ENCODE results near the gene TMA16. TPM values are rescaled to one million over a fixed set of nuclear protein-coding genes. Genes with fewer than 3 reads are reported as not detected.
"Not testable (repeated sequence)": the region's sequence is repeated elsewhere in the genome, so short reads cannot be mapped to it uniquely, and the experiment has no call there.

The TMA16 gene
- total RNA-seq, 1 donor from 2014 or later, result 7.3 TPM

DNA sequence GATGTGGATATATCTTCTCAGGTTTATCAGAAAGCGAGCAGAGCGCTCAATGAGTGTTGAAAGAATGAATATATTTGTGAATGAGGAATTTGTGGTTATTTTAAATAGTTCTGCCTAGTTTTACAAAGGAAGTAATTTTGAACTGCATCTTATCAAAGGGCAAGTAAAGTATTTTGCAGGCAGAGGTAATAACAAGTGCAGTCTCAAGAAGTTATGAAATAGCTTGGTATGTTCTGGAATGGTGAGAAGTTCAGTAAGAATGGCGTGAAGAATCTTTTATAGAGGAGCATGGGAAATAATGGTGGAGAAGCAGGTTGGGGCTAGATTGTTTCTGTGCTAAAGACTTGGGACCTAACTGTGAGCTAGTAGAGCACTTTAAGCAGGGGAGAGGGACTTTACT lies 10.9 kb downstream of the TMA16 start:
- DNase-seq (ENCODE audit: low spot score), result no peak
- ATAC-seq, result no peak

DNA sequence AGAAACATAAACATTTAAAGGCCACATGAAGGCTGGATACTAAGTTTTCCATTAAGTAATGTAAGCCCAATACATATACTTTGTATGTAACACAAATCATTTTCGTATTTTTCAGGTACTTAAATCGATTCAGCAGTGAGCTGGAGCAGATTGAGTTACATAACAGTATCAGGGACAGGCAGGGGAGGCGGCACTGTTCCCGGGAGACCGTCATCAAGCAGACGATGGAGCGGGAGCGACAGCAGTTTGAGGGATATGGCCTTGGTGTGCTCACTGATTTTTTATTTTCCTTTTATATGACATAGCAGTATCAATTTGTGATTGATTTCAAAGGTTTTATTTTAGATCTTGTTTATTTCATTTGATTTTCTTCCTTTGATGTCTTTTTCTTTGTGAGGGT lies 20.7 kb downstream of the TMA16 start:
- ATAC-seq (no peak), DNase-seq (ENCODE audit: low spot score) (no peak)

DNA sequence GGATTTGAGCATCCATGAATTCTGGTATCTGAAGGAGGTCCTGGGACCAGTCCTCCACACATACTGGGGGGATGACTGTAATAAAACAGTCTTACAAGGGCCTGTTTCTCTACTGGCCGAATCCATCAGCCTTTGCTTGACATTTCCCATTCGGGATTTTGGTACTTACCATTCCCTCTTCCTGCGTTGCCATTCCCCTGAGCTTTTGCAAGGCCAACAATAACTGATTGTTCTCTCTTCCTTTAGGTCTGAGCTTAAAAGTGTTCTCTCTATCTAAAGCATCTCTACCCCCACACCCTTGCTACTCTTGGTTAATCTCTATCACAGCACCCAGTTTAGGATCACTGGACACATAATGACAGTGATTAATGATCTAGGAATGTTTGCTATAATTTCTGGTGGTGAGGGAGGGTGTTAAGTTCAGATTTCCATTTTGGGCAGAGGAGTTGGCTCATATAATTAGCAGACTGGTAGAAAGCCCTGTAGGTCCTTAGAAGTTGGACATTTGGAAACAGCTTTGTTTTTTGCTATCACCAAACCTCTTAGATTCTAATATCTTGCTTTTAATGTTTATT lies 29.4 kb downstream of the TMA16 start:
- ATAC-seq, result no peak
- no peak for DNase-seq (ENCODE audit: low spot score)

DNA sequence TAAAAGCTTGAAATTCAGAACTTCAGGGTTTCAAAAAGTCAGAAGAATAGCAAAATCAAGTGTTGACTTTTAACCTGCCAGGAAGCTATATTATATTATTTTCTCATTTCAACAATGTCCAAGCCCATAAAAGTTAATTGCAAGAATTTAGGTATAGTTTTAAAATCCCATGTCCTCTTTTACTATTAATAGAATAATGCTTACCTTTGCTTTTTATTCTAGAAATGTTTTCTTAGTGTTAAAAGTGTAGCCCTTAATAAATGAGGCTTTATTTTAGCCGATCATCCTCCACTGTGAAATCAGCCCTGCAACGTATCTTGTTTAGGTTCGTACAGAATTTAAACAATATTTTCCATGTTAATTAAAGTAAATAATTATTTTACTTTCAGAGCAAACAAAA lies 31.5 kb downstream of the TMA16 start:
- no peak for ATAC-seq
- DNase-seq (ENCODE audit: low spot score), result no peak

DNA sequence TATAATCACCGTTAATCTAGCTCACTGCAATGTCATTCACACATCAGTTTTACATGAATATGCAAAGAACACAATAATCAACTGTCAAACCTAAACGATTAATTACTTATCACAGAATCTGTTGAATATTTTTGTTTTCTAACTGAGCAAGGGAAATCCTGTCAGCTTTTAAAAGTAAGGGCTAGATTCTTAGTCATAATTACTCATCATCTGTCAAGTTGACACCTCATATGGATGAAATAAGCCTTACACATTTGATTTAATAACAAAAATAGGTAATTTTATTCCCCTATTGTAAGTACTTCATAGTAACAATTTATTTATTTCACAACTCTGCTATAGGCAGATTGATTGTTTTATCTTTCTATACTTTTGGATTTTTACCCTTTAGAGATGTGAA lies 32.7 kb downstream of the TMA16 start:
- no peak for ATAC-seq

DNA sequence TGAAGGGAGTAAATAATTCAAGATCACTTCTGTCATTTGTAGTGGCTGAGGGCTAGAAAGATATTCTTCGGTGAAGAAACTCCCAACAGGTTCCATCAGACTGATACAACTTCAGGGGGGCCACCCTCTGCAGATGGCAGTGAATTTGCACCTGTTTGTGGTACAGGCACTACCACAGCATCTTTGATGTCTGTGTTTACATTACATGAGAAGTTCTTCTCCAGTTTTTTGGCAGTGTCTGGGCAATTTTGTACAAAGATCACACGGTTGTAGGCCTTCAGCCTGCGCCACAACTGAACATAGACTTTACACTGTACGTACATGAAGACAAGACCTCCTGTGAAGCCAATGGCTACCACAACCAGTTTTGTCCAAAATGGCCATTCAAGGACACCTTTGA lies 34.2 kb downstream of the TMA16 start:
- DNase-seq (ENCODE audit: low spot score) (no peak), ATAC-seq (no peak)

More for the DNA sequence above, 32.7 kb downstream of the TMA16 start:
- no peak for DNase-seq (ENCODE audit: low spot score)

DNA sequence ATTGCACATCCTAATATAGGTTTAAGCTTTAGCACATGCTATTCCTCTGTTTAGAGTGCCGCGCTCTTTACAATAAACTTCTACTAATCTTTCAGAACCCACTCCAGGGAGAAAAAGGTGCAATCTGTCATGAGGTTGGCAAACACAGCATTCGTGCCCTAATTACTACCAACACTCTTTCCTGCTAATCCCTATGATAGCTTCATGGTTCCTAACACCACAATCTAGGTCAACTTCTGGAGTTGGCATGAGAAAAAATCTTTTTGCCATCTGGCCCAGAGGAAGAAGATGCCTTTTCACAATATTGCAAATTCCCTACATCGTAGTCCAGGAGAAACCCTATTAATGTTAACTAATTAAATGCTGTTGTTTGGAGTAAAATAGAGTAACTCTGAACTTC lies 39.6 kb downstream of the TMA16 start:
- ATAC-seq (no peak), DNase-seq (ENCODE audit: low spot score) (no peak)

DNA sequence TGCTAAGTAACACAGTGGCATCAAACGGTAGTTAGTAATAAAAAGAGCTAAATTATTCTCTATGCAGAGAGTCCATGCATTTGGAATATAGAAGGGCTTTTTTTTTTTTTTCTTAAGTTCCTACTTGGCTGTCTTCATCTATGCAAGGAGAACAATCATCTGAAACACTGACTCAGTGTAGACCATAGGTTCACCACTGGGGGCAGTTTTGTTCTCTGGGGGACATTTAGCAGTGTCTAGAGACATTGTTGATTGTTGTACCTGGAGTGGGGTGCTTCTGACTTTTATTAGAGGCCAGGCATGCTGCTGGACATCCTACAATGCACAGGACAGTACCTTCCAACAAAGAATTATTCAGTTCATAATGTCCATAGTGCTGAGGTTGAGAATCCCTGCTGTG lies 41.2 kb downstream of the TMA16 start:
- no peak for DNase-seq (ENCODE audit: low spot score)
- ATAC-seq, result no peak

DNA sequence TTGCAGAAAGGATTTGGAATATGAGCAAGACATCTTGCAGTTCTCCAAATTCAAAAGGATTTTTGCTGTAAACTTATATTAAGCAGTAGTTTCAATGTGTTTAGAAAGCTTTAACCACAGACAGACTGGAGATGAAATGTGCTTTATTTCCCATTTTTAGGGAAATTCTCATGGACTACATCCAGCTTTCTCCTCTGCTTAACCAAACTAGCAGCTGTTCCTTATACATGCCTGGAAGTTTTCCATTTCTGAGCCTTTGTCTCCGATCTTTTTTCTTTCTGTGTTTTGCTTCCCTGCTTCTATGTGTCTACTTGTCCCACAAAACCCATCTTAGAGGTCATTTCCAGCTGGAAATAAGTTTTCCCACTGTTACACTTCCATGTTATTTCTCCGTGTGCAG lies 41.6 kb downstream of the TMA16 start:
- DNase-seq (ENCODE audit: low spot score), result no peak
- no peak for ATAC-seq

DNA sequence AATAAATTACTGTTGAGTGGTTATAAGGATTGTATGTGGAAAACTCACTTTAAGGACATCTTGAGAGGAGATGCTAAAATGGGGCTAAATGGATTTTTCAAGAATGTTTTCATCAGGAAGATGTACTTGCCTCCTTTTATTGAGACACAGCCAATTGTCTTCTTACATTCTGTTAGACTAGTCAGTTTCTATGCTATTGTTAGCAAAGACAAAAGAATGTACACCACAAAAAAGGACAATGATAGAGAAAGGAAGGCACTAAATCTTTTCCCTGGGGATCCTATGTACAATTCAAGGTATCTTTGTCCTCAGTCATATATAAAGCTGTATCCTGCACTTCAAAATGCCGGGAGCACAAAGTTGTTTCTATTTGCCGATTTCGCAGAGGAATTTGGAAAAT lies 42.6 kb downstream of the TMA16 start:
- DNase-seq (ENCODE audit: low spot score) (no peak), ATAC-seq (no peak)

DNA sequence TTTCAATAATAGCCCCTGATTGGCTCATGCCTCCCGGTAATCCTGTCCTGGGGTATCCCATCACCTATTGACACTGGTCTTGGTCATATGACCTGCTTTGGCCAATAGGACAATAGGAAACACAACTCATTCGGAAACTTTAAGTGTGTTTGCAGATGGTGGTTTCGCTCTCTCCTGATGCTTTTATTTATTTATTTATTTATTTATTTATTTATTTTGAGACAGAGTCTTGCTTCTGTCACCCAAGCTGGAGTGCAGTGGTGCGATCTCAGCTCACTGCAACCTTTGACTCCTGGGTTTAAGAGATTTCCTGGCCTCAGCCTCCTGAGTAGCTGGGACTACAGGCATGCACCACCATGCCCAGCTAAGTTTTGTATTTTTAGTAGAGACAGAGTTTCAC lies 44.3 kb downstream of the TMA16 start:
- ATAC-seq; DNase-seq (ENCODE audit: low spot score): not testable (repeated sequence)

DNA sequence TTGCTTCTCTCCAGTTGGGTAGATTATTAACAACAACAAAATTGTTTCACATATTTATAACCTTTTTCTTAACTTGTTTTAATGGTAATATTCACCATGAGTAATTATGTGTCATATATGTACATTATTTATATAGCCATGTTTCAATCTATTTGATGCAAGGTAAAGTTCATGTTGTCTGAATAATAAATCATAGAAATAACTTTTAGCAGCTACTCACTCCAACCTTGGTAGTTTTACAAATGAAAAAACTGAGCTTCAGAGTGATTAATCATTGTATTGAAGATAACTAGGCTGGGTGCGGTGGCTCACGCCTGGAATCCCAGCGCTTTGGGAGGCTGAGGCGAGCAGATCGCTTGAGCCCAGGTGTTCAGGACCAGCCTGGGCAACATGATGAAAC lies 46.0 kb downstream of the TMA16 start:
- DNase-seq (ENCODE audit: low spot score), result no peak
- ATAC-seq, result no peak

DNA sequence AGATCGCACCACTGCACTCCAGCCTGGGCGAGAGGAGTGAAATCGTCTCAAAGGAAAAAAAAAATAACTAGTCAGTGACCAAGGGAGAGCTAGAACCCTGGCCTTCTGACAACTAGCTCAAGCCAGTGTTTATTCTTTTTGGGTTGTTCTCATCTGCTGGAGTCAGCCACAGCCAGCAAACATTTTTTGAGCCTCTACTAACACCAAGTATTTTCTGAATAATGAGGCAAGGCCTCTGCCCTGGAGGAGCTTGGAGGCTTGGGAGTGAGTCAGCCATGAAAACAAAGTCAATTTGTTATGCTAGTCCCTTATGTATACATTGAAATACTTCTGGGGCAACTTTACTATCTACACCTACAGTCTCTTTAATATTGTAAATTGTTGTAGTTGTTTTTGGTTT lies 46.5 kb downstream of the TMA16 start:
- ATAC-seq (no peak), DNase-seq (ENCODE audit: low spot score) (no peak)

DNA sequence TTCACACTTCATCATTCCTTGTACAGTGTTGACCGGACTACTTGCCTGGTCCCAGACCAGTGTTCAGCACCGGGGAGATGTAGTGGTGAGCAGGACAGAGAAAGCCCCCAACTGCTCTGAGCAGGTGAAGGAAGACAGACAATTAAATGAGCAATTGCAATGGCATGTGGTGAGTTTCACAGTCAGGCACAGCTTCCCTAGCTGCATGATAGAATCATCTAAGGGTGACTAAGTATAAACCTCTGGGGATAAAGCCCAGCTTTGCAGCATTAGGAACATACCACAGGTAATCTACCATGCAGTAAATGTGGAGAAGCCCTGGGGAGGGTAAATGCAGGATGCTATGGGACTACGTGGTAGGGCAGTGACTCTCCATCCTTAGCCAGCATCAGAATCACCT lies 47.8 kb downstream of the TMA16 start:
- no peak for ATAC-seq
- DNase-seq (ENCODE audit: low spot score), result no peak

DNA sequence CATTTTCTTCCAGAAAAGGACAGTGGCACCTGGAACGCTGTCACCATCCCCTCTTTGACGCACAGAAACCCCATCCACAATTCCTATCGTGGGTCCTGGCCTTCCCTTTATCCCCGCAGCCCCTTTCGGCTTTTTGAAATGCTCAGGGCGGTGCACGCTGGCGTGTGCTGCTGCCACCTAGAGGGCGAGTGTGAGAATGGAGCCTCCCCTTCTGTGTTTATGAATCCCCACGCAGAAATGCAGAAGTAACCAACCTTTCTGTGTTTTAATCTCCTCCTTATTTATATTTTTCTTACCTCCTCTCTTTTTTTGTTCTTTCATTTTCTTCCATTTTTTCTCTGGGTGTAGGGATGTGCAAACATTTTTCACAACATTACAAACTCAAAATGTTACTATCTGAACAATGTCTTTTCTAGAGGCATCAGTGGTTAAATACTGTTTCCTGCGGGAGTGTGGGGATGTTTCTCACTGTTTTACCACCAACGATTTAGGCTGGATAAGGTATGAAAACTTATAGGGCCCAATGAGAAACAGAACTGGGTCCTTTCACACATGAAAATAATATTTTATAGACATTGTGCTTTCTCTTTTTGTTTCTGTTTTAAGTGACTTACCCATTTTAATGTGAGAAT lies 50.0 kb downstream of the TMA16 start:
- no peak for DNase-seq (ENCODE audit: low spot score)
- ATAC-seq, result peak; percentile 92

DNA sequence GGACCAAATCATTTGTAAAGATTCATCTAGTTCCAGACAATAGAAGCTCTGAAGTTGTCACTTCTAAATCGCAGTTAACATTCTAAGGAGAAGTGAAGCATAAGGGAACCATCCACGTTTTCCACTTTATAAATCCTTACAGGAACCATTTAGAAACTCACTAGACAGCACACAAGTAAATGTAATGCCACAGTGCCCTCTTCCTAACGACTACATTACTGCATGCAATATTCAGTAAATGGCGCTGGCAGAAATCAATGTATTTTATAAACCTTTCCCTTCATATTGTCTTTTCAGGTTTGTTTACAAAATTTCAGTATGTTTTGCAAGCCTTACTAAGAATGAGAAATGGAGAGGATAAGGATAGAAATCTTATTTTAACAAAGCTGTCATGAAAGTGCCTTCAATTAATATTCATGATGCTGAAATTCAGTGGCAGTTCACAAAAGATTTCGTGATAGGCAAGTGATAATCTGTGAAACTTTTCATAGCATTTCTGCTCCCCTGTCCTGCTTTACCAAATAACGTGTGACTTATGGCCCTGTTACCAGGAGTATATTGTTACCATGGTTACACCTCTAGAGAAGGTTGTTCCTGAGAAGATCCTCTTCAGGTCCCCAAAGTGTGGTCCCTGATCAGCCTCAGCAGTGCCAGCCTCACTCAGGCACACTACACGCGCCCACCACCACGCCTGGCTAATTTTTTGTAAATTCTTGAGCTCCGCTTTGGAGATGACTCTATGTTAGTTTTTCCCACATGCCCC lies 54.2 kb downstream of the TMA16 start:
- no peak for DNase-seq (ENCODE audit: low spot score)

DNA sequence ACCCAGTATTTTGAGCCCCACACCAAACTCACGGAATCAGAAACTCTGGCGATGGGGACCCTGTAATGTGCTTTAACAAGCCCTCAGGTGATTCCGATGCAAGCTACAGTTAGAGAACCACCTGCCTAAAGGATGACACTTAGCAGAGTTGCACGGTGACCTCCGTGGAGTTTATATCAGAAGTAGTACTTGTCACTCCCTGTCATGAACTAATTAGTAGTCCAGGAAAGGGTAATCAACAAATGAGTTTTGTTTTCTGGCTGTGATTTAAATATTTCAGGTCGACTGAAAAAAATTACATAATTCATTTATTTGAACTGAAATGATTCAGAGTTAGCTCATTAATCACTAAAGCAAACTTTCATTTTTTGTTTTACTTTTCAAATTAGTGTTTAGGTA lies 56.4 kb downstream of the TMA16 start:
- ATAC-seq (no peak), DNase-seq (ENCODE audit: low spot score) (no peak)

More for the DNA sequence above, 54.2 kb downstream of the TMA16 start:
- peak; percentile 82 for ATAC-seq

DNA sequence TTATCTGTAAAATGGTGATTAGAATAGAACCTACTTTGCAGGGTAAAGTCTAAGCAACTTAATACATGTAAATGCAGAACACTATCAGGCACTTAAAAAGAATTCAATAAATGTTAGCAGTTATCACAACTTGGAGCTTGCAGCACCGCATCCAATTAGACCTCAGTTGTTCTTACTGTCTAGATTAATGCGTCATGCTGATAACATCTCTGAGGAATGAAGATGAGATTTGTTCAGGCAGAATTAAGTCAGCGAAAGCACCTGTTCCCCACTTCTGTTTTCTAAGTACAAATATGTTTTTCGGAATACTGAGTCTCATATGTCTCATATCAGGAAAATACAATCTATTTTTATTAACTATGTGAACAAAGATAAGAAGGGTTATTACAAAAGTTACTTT lies 58.7 kb downstream of the TMA16 start:
- DNase-seq (ENCODE audit: low spot score) (no peak), ATAC-seq (no peak)

DNA sequence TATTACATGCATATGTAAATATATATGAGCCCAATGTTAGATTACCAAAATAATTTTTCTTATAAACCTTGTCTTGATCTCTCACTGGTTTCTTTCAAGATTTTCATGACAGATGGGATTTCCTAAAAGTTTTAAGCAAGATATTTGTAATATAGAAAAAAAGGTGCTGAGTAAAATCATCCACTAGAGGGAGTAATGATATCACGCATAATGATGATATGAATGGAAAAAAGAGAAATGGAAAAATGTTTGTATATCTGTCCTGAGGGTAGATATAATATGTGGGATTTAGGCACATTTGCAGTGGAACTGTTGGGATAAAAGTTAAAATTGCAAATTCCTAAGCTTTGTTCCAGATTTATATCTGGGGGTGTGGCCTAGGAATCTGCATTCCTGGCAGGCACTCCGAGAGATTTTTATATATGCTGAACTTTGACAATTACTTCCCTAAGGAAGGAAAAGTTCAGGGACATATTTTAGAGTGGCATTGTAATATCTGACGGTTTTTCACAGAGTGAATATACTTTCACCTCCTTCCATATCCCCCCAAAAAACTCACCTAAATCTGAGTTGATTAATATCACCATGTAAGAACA lies 60.5 kb downstream of the TMA16 start:
- ATAC-seq (peak; percentile 30), DNase-seq (ENCODE audit: low spot score) (no peak)

DNA sequence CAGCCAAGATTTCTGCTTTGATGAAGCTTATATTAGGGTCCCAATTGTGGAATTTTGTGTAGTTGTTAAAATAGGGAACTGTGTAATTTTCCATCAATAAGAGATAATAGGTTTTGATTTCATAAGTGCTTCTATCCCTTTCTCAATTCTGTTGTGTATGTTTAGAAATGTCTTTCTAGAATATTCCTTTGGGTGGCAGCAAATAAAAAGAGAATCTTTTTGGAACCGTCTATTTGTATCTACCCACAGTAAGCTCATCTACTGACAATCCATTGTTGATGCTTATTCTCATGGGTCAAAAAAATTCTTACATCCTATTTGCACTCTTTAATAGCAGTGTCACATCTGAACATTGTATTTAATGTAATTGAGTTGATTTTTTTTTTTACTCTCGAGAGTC lies 61.7 kb downstream of the TMA16 start:
- no peak for ATAC-seq

DNA sequence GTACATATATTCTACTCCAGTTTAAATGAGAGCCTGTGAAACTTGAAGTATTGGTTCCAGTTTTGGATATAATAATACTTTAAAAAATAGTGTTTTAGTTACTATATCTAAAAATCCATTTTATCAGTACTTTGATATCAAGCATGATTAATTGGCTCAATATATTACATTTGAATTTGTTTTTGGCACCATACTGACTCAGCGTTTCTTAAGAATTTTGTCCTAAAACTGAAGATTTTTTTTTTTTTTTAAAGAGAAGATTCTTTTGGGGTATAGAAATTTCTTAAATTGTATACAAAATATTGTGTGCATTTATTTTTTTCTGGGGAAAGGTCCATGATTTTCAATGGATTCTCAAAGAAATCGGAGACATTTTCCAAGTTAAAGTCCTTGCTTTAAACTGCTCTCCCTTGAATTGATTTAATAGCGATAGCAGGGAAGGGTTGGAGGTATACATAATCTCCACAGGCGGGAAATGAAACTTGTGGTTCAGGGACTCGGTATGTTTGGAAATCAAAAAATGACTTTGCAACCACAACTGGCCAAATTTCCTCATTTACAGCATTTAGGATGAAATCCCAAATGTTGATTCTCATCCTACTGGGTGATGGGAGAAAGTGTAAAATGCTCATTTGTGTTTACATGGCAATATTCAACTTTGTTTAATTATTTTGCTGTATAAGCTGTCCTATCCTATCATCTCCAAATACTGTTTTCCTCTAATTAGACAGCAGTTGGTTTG lies 62.3 kb downstream of the TMA16 start:
- no peak for ATAC-seq

More for the DNA sequence above, 61.7 kb downstream of the TMA16 start:
- no peak for DNase-seq (ENCODE audit: low spot score)

More for the DNA sequence above, 62.3 kb downstream of the TMA16 start:
- DNase-seq (ENCODE audit: low spot score), result no peak
